Suprapubic skin (tissue), 4 donors: ENCODE data around the gene ACSM3. TPM values are rescaled to one million over a fixed set of nuclear protein-coding genes. Genes with fewer than 3 reads are reported as not detected.

Source experiments
- DNase-seq, 2 donors: peaks; one replicate each; pipeline ENCODE4 v3.0.0-alpha.2; 2019; ENCODE audit warnings: low spot score in 2 of 2
- H3K27ac ChIP-seq: fragments of 200-600 bp; sonication (generic); one replicate; pipeline ENCODE4 v1.5.1; 2019
- H3K27me3 ChIP-seq: fragments of 200-600 bp; sonication (generic); one replicate; pipeline ENCODE4 v1.5.1; 2019
- H3K36me3 ChIP-seq: fragments of 200-600 bp; sonication (generic); one replicate; pipeline ENCODE4 v1.5.1; 2019
- H3K4me1 ChIP-seq: fragments of 200-600 bp; sonication (generic); one replicate; pipeline ENCODE4 v1.5.1; 2019
- H3K4me3 ChIP-seq: fragments of 200-600 bp; sonication (generic); one replicate; pipeline ENCODE4 v1.5.1; 2019; ENCODE audit warnings: mild to moderate bottlenecking
- H3K9me3 ChIP-seq: fragments of 200-600 bp; sonication (generic); one replicate; pipeline ENCODE4 v1.5.1; 2019
- CTCF ChIP-seq, 2 donors: fragments of 200-600 bp in 1 of 2; fragments of 450-650 bp in 1 of 2; sonication (generic) in 1 of 2; IDR thresholded peaks; one replicate each; pipeline ENCODE4 v1.5.1; 2016 to 2019; ENCODE audit warnings: antibody characterized with exemption in 2 of 2, mild to moderate bottlenecking in 1 of 2, moderate library complexity in 1 of 2
- EP300 ChIP-seq: sonication (generic); formaldehyde crosslinking; IDR thresholded peaks from one replicate; pipeline ENCODE4 v1.6.1; 2017; ENCODE audit warnings: antibody characterized with exemption
- POLR2A ChIP-seq, 2 donors: fragments of 450-650 bp; IDR thresholded peaks; one replicate each; pipeline ENCODE4 v1.6.1; 2017; ENCODE audit warnings: antibody characterized with exemption in 2 of 2, mild to moderate bottlenecking in 2 of 2, moderate library complexity in 2 of 2
- POLR2AphosphoS5 ChIP-seq, 3 donors: sonication (generic); formaldehyde crosslinking; IDR thresholded peaks; one replicate each; pipeline ENCODE4 v1.6.1; 2017; ENCODE audit warnings: antibody characterized with exemption in 3 of 3
- WGBS: methylation state at CpG from one replicate; pipeline ENCODE4 v1.1.5; 2018; 5-methylcytosine and 5-hydroxymethylcytosine counted together
- total RNA-seq, 4 donors: library from RNA; depleted of rRNA; stranded (reverse); fragments of >200 nt; gene quantifications; one replicate each; pipeline ENCODE4 v1.1.0, GENCODE V29; 2016

ACSM3 gene
- total RNA-seq, 4 donors from 2014 or later: 5.2 to 11.7 (median 11.0) TPM

DNA sequence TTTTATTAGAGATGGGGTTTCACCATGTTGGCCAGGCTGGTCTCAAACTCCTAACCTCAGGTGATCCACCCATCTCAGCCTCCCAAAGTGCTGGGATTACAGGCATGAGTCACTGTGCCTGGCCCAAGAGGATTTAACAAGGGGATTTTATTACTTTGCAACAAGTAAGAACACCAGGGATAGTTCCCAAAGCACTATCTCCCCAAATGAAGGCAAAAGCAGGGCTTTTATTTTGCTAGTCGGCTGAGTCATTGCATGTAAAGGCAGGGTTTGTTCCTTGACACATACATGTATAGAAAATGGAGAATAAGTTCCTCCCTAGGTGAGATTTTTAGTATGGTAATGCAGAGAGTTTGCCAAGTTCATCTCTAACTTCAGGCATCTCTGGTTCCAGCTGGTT, 66.6 kb downstream of the ACSM3 start:
- Histone ChIP-seq H3K4me1 (no peaks in the 10 kb centered on the region), H3K27ac (no peak overlapping the region), H3K9me3 (no peaks in the 10 kb centered on the region), H3K27me3 (no peaks in the 10 kb centered on the region), H3K36me3 (peaks cover 6% of the 10 kb centered on the region), H3K4me3 (no peak overlapping the region)
- no peak for TF ChIP-seq EP300
- no peak for TF ChIP-seq CTCF (IDR thresholded peaks at IDR 0.05)
- no peak for TF ChIP-seq POLR2AphosphoS5 (IDR thresholded peaks at IDR 0.05)
- no peak for TF ChIP-seq POLR2A (IDR thresholded peaks at IDR 0.05)
- no peak for DNase-seq
- WGBS: 52% methylated on average over 1 of the region's 1 CpG

- Histone ChIP-seq H3K27ac (no peak overlapping the region), H3K36me3 (peaks cover 16% of the 10 kb centered on the region), H3K4me3 (no peak overlapping the region), H3K4me1 (no peaks in the 10 kb centered on the region), H3K27me3 (no peaks in the 10 kb centered on the region), H3K9me3 (no peaks in the 10 kb centered on the region)
- WGBS: 89% methylated on average over 2 of the region's 2 CpGs
- TF ChIP-seq POLR2AphosphoS5 (IDR thresholded peaks at IDR 0.05): no peak
- no peak for TF ChIP-seq EP300
- no peak for TF ChIP-seq POLR2A (IDR thresholded peaks at IDR 0.05)
- no peak for TF ChIP-seq CTCF (IDR thresholded peaks at IDR 0.05)
- DNase-seq: no peak
Measured at GRCh38 chr16:20833086-20833485, 69.3 kb downstream of the ACSM3 start.

DNA sequence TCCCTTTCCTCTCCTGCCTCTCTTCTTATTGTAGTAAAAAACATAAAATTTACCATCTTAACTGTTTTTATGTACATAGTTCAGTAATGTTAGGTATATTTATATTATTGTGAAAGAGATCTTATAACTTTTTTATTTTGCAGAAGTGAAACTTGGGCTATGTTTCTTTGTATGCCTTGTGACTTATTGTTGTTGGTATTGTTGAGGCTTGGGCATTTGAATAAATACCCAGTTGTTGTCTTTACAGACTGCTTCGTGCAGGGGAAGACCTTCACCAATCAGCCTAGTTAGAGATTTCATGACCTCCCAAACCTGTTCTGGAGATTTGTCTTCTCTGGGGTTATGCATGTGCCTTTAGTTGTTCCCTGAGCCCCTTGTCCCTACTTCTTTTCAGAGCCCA, 74.4 kb downstream of the ACSM3 start:
- Histone ChIP-seq H3K27ac (no peak overlapping the region), H3K36me3 (peaks cover 16% of the 10 kb centered on the region), H3K9me3 (no peaks in the 10 kb centered on the region), H3K27me3 (no peaks in the 10 kb centered on the region), H3K4me3 (no peak overlapping the region), H3K4me1 (no peaks in the 10 kb centered on the region)
- WGBS: 84% methylated on average over 1 of the region's 1 CpG
- DNase-seq: no peak
- no peak for TF ChIP-seq CTCF (IDR thresholded peaks at IDR 0.05)
- no peak for TF ChIP-seq EP300
- no peak for TF ChIP-seq POLR2AphosphoS5 (IDR thresholded peaks at IDR 0.05)
- TF ChIP-seq POLR2A (IDR thresholded peaks at IDR 0.05): no peak

DNA sequence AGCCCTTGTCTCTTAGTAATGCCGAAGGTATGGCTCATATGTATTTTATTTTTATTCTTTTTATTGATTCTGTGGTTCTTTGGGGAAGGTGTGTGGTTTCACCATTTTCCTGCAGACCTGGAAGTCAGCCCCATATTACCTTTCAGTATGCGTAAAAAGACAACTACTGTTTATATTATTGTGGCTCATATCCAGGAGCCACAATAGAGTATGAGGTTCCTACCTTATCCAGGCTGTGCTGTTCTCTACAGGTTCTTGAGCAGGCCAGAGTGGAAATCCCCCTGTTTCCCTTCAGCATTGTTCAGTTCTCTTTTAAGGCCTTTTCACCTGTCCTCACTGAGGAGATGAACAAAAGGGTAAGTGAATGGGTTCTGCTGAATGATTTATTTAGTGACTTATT, 75.7 kb downstream of the ACSM3 start:
- H3K27ac ChIP-seq: no peak overlapping the region
- no peak overlapping the region for H3K4me3 ChIP-seq
- H3K9me3 ChIP-seq: no peaks in the 10 kb centered on the region
- H3K27me3 ChIP-seq: no peaks in the 10 kb centered on the region
- WGBS: 83% methylated on average over 2 of the region's 2 CpGs
- no peaks in the 10 kb centered on the region for H3K4me1 ChIP-seq
- peaks cover 10% of the 10 kb centered on the region for H3K36me3 ChIP-seq
- no peak for TF ChIP-seq POLR2A (IDR thresholded peaks at IDR 0.05)
- no peak for TF ChIP-seq EP300
- no peak for TF ChIP-seq CTCF (IDR thresholded peaks at IDR 0.05)
- no peak for TF ChIP-seq POLR2AphosphoS5 (IDR thresholded peaks at IDR 0.05)
- no peak for DNase-seq

DNA sequence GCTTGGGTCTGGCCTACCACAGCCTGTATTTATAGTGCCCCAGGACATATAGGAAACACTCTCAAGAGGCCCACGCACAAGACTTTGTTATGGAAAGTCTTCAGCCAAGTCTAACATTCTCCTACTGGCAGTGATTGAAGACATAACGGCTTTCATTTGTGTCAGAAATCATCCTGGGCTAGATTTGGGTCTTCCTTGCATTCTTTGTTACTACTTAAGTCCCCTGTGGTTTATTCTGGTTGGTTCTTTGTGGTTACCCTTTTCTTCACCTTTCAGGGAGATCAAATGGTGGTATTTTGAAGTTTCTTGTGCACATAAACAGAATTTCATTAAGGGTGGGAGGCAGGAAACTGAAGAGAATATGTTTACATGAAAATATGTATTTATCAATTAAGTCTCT, 80.2 kb downstream of the ACSM3 start:
- Histone ChIP-seq H3K4me3 (no peak overlapping the region), H3K36me3 (no peaks in the 10 kb centered on the region), H3K9me3 (no peaks in the 10 kb centered on the region), H3K27ac (no peak overlapping the region), H3K27me3 (no peaks in the 10 kb centered on the region), H3K4me1 (no peaks in the 10 kb centered on the region)
- WGBS: 73% methylated on average over 2 of the region's 2 CpGs
- no peak for TF ChIP-seq POLR2A (IDR thresholded peaks at IDR 0.05)
- no peak for DNase-seq

GRCh38 chr16:20844588-20844987, 80.8 kb downstream of the ACSM3 start:
- 50% methylated on average over 3 of the region's 3 CpGs for WGBS
- H3K36me3 ChIP-seq: no peaks in the 10 kb centered on the region
- H3K27me3 ChIP-seq: no peaks in the 10 kb centered on the region
- H3K4me3 ChIP-seq: no peak overlapping the region
- peaks cover 2% of the 10 kb centered on the region for H3K4me1 ChIP-seq
- H3K9me3 ChIP-seq: no peaks in the 10 kb centered on the region
- DNase-seq: no peak
- H3K27ac ChIP-seq: no peak overlapping the region
- TF ChIP-seq EP300: no peak
- TF ChIP-seq CTCF (IDR thresholded peaks at IDR 0.05): no peak
- no peak for TF ChIP-seq POLR2A (IDR thresholded peaks at IDR 0.05)
- TF ChIP-seq POLR2AphosphoS5 (IDR thresholded peaks at IDR 0.05): no peak
